Activated naive CD8-positive, alpha-beta T cell (primary cell): ENCODE measurements around the gene PTPN7.
"Not testable (repeated sequence)": the region's sequence is repeated elsewhere in the genome, so short reads cannot be mapped to it uniquely, and the experiment has no call there.

Experiments
- H3K27ac Mint-ChIP-seq: one replicate; pipeline ENCODE4 v1.8.0; 2021; ENCODE audit warnings: mixed read lengths
- H3K27me3 Mint-ChIP-seq: one replicate; pipeline ENCODE4 v1.8.0; 2021; ENCODE audit warnings: mixed read lengths
- H3K36me3 Mint-ChIP-seq: one replicate; pipeline ENCODE4 v1.8.0; 2021; ENCODE audit warnings: mixed read lengths
- H3K4me1 Mint-ChIP-seq: one replicate; pipeline ENCODE4 v1.8.0; 2021; ENCODE audit warnings: low read depth, mixed read lengths
- H3K4me3 Mint-ChIP-seq: one replicate; pipeline ENCODE4 v1.8.0; 2021; ENCODE audit warnings: mild to moderate bottlenecking, mixed read lengths
- H3K9me3 Mint-ChIP-seq: one replicate; pipeline ENCODE4 v1.8.0; 2021; ENCODE audit warnings: low read depth, mixed read lengths

Gene PTPN7

GRCh38 chr1:202181586-202181985 is 21.2 kb upstream of the PTPN7 start:
- Mint-ChIP-seq H3K4me1 (peaks cover 12% of the 10 kb centered on the region), H3K27me3 (no peaks in the 10 kb centered on the region), H3K9me3 (no peaks in the 10 kb centered on the region), H3K36me3 (no peaks in the 10 kb centered on the region), H3K4me3 (no peak overlapping the region), H3K27ac (no peak overlapping the region)

GRCh38 chr1:202180751-202181139 is 20.3 kb upstream of the PTPN7 start:
- not testable (repeated sequence) for H3K9me3 Mint-ChIP-seq

GRCh38 chr1:202179828-202180750 is 19.7 kb upstream of the PTPN7 start:
- H3K27me3 Mint-ChIP-seq = no peaks in the 10 kb centered on the region
- peaks cover 12% of the 10 kb centered on the region for H3K4me1 Mint-ChIP-seq
- H3K27ac Mint-ChIP-seq = no peak overlapping the region
- no peaks in the 10 kb centered on the region for H3K9me3 Mint-ChIP-seq
- H3K4me3 Mint-ChIP-seq = no peak overlapping the region
- no peaks in the 10 kb centered on the region for H3K36me3 Mint-ChIP-seq

More at GRCh38 chr1:202180751-202181139, 20.3 kb upstream of the PTPN7 start:
- not testable (repeated sequence) for H3K27me3 Mint-ChIP-seq, H3K36me3 Mint-ChIP-seq, H3K27ac Mint-ChIP-seq, H3K4me3 Mint-ChIP-seq
- peaks cover 12% of the 10 kb centered on the region for H3K4me1 Mint-ChIP-seq

GRCh38 chr1:202176949-202177927 is 16.8 kb upstream of the PTPN7 start:
- Mint-ChIP-seq H3K36me3 (no peaks in the 10 kb centered on the region), H3K4me3 (no peak overlapping the region), H3K4me1 (no peaks in the 10 kb centered on the region), H3K27ac (no peak overlapping the region), H3K27me3 (no peaks in the 10 kb centered on the region), H3K9me3 (no peaks in the 10 kb centered on the region)

GRCh38 chr1:202173993-202174392 is 13.6 kb upstream of the PTPN7 start:
- H3K36me3 Mint-ChIP-seq = no peaks in the 10 kb centered on the region
- no peak overlapping the region for H3K27ac Mint-ChIP-seq
- H3K9me3 Mint-ChIP-seq = no peaks in the 10 kb centered on the region
- no peaks in the 10 kb centered on the region for H3K27me3 Mint-ChIP-seq
- no peak overlapping the region for H3K4me3 Mint-ChIP-seq
- no peaks in the 10 kb centered on the region for H3K4me1 Mint-ChIP-seq

- no peaks in the 10 kb centered on the region for H3K27me3 Mint-ChIP-seq
These were observed 11.6 kb upstream of the PTPN7 start for GRCh38 chr1:202172015-202172355.

GRCh38 chr1:202171292-202172014 is 11.1 kb upstream of the PTPN7 start:
- Mint-ChIP-seq H3K9me3 (no peaks in the 10 kb centered on the region), H3K4me3 (no peak overlapping the region), H3K4me1 (peaks cover 6% of the 10 kb centered on the region), H3K27ac (no peak overlapping the region), H3K36me3 (no peaks in the 10 kb centered on the region), H3K27me3 (no peaks in the 10 kb centered on the region)

More at GRCh38 chr1:202172015-202172355, 11.6 kb upstream of the PTPN7 start:
- no peak overlapping the region for H3K4me3 Mint-ChIP-seq
- H3K9me3 Mint-ChIP-seq = no peaks in the 10 kb centered on the region
- H3K4me1 Mint-ChIP-seq = peaks cover 2% of the 10 kb centered on the region
- no peaks in the 10 kb centered on the region for H3K36me3 Mint-ChIP-seq
- H3K27ac Mint-ChIP-seq = no peak overlapping the region

- Mint-ChIP-seq H3K4me1 (peaks cover 13% of the 10 kb centered on the region), H3K27me3 (no peaks in the 10 kb centered on the region), H3K9me3 (no peaks in the 10 kb centered on the region), H3K4me3 (no peak overlapping the region), H3K27ac (no peak overlapping the region), H3K36me3 (no peaks in the 10 kb centered on the region)
These were observed 10.3 kb upstream of the PTPN7 start for GRCh38 chr1:202170726-202171125.

- Mint-ChIP-seq H3K4me1 (peaks cover 30% of the 10 kb centered on the region), H3K27me3 (no peaks in the 10 kb centered on the region), H3K36me3 (no peaks in the 10 kb centered on the region), H3K4me3 (no peak overlapping the region), H3K9me3 (no peaks in the 10 kb centered on the region), H3K27ac (no peak overlapping the region)
These were observed 8.5 kb upstream of the PTPN7 start for GRCh38 chr1:202168861-202169260.

- Mint-ChIP-seq H3K9me3 (no peaks in the 10 kb centered on the region), H3K4me1 (peaks cover 38% of the 10 kb centered on the region), H3K4me3 (no peak overlapping the region), H3K27ac (no peak overlapping the region), H3K27me3 (no peaks in the 10 kb centered on the region), H3K36me3 (no peaks in the 10 kb centered on the region)
These were observed 7.5 kb upstream of the PTPN7 start for GRCh38 chr1:202167708-202168415.

GRCh38 chr1:202167054-202167453 is 6.7 kb upstream of the PTPN7 start:
- not testable (repeated sequence) for H3K4me3 Mint-ChIP-seq, H3K36me3 Mint-ChIP-seq, H3K27me3 Mint-ChIP-seq, H3K9me3 Mint-ChIP-seq, H3K27ac Mint-ChIP-seq
- peaks cover 47% of the 10 kb centered on the region for H3K4me1 Mint-ChIP-seq

GRCh38 chr1:202165942-202166843 is 5.8 kb upstream of the PTPN7 start:
- H3K4me1 Mint-ChIP-seq = peaks cover 53% of the 10 kb centered on the region
- H3K27ac Mint-ChIP-seq = peak overlapping the region; percentile 28

GRCh38 chr1:202165267-202165941 is 5.0 kb upstream of the PTPN7 start:
- H3K27ac Mint-ChIP-seq = peak overlapping the region; percentile 80
- peaks cover 61% of the 10 kb centered on the region for H3K4me1 Mint-ChIP-seq

More at GRCh38 chr1:202165942-202166843, 5.8 kb upstream of the PTPN7 start:
- Mint-ChIP-seq H3K27me3 (no peaks in the 10 kb centered on the region), H3K36me3 (no peaks in the 10 kb centered on the region), H3K9me3 (no peaks in the 10 kb centered on the region), H3K4me3 (peak overlapping the region; percentile 81)

More at GRCh38 chr1:202165267-202165941, 5.0 kb upstream of the PTPN7 start:
- no peaks in the 10 kb centered on the region for H3K9me3 Mint-ChIP-seq
- H3K4me3 Mint-ChIP-seq = peak overlapping the region; percentile 81
- H3K27me3 Mint-ChIP-seq = no peaks in the 10 kb centered on the region
- no peaks in the 10 kb centered on the region for H3K36me3 Mint-ChIP-seq
